SK-N-SH (cell line): Measurements from ENCODE around the gene CDK9. TPM values are rescaled to one million over a fixed set of nuclear protein-coding genes. Genes with fewer than 3 reads are reported as not detected.

Experiments
- CTCF ChIA-PET: fragments of 300-600, 350-600 bp; formaldehyde crosslinking; extraction: SDS; loops from one replicate; lab custom pipeline; 2021; lab: Yijun Ruan, JAX
- POLR2A ChIA-PET: fragments of 350-600 bp; sonication (Branson Sonifier 250); formaldehyde crosslinking; extraction: SDS; loops from one replicate; lab custom pipeline; 2020; ENCODE audit warnings: antibody characterized with exemption, inconsistent platforms; lab: Yijun Ruan, JAX
- DNase-seq: peaks from one replicate; pipeline ENCODE4 v3.0.0; 2012
- H2AFZ ChIP-seq: fragments of 200-600 bp; sonication (generic); 2 replicates; pipeline ENCODE4 v1.8.1; 2016; ENCODE audit warnings: antibody characterized with exemption, mild to moderate bottlenecking, low read depth
- H3F3A ChIP-seq: fragments of 200-600 bp; sonication (generic); replicated peaks from 2 replicates; pipeline ENCODE3; 2016; ENCODE audit warnings: antibody characterized with exemption, mild to moderate bottlenecking; ENCODE audit not compliant: insufficient read depth
- H3K27ac ChIP-seq, 2 experiments: fragments of 200-500 bp in 1 of 2; fragments of 200-600 bp in 1 of 2; sonication (Bioruptor generic) in 1 of 2; sonication (generic), shearing (Covaris generic) in 1 of 2; 2 replicates each; pipeline versions ENCODE4 v1.5.1 to v1.6.1; 2014 to 2016; ENCODE audit warnings: low read depth in 2 of 2, inconsistent platforms in 1 of 2, low read length in 1 of 2, mild to moderate bottlenecking in 1 of 2, mixed read lengths in 1 of 2
- H3K27me3 ChIP-seq: fragments of 200-600 bp; sonication (generic), shearing (Covaris generic); 2 replicates; pipeline ENCODE4 v1.6.1; 2016; ENCODE audit warnings: mixed run types; ENCODE audit not compliant: insufficient read depth
- H3K36me3 ChIP-seq, 2 experiments: fragments of 200-500 bp in 1 of 2; fragments of 200-600 bp in 1 of 2; sonication (Bioruptor generic) in 1 of 2; sonication (generic) in 1 of 2; replicated peaks in 1 of 2; 2 replicates each; pipeline versions ENCODE3 to v1.5.1; 2014 to 2016; ENCODE audit warnings: low read length in 1 of 2, mild to moderate bottlenecking in 1 of 2; ENCODE audit not compliant: insufficient read depth in 2 of 2, control insufficient read depth in 1 of 2
- H3K4me1 ChIP-seq, 2 experiments: fragments of 200-500 bp in 1 of 2; fragments of 200-600 bp in 1 of 2; sonication (Bioruptor generic) in 1 of 2; sonication (generic), shearing (Covaris generic) in 1 of 2; 2 replicates each; pipeline versions ENCODE4 v1.5.1 to v1.6.1; 2014 to 2016; ENCODE audit warnings: low read depth in 1 of 2, low read length in 1 of 2, mixed run types in 1 of 2; ENCODE audit not compliant: insufficient read depth in 2 of 2, control insufficient read depth in 1 of 2
- H3K4me2 ChIP-seq: fragments of 200-600 bp; sonication (generic), shearing (Covaris generic); 2 replicates; pipeline ENCODE4 v1.6.1; 2017; ENCODE audit warnings: mixed run types
- H3K4me3 ChIP-seq, 2 experiments: fragments of 200-500 bp in 1 of 2; fragments of 200-600 bp in 1 of 2; sonication (Bioruptor generic) in 1 of 2; sonication (generic), shearing (Covaris generic) in 1 of 2; 2 replicates each; pipeline versions ENCODE4 v1.5.1 to v1.8.1; 2014 to 2016; ENCODE audit warnings: low read depth in 2 of 2, inconsistent platforms in 1 of 2, low read length in 1 of 2, mild to moderate bottlenecking in 1 of 2, mixed read lengths in 1 of 2, moderate library complexity in 1 of 2
- H3K79me2 ChIP-seq: fragments of 200-600 bp; sonication (generic); 2 replicates; pipeline ENCODE4 v1.8.1; 2017; ENCODE audit warnings: mild to moderate bottlenecking; ENCODE audit not compliant: insufficient read depth
- H3K9ac ChIP-seq: fragments of 200-600 bp; sonication (generic); 2 replicates; pipeline ENCODE4 v1.6.1; 2017; ENCODE audit warnings: mixed run types
- H3K9me2 ChIP-seq: fragments of 200-600 bp; sonication (generic); 2 replicates; pipeline ENCODE4 v1.6.1; 2017; ENCODE audit warnings: mixed run types
- H3K9me3 ChIP-seq: fragments of 200-600 bp; sonication (generic); 2 replicates; pipeline ENCODE4 v1.6.1; 2017; ENCODE audit warnings: mixed run types, mild to moderate bottlenecking, moderate library complexity
- H4K20me1 ChIP-seq: fragments of 200-600 bp; sonication (generic); 2 replicates; pipeline ENCODE4 v1.6.1; 2017; ENCODE audit warnings: mild to moderate bottlenecking, mixed run types; ENCODE audit not compliant: insufficient read depth
- EZH2phosphoT487 ChIP-seq: fragments of 200-600 bp; sonication (generic); IDR thresholded peaks from 2 replicates; pipeline ENCODE4 v1.6.1; 2017; ENCODE audit warnings: low read depth, mixed run types, mild to moderate bottlenecking, antibody characterized with exemption, moderate library complexity, borderline replicate concordance
- FOXJ3 ChIP-seq: sonication (generic); formaldehyde crosslinking; IDR thresholded peaks from 2 replicates; pipeline ENCODE4 v1.5.1; 2020; ENCODE audit warnings: mild to moderate bottlenecking, missing genetic modification reagents
- GATA2 ChIP-seq: sonication (generic); formaldehyde crosslinking; IDR thresholded peaks from 2 replicates; pipeline ENCODE4 v1.5.0; 2020; ENCODE audit warnings: mild to moderate bottlenecking, missing genetic modification reagents
- PBX3 ChIP-seq: IDR thresholded peaks from 2 replicates; pipeline ENCODE4; 2012
- POLR2AphosphoS5 ChIP-seq: IDR thresholded peaks from 2 replicates; pipeline ENCODE4 v1.6.1; 2012; ENCODE audit warnings: low read depth, low read length
- RAD21 ChIP-seq: IDR thresholded peaks from 2 replicates; pipeline ENCODE4 v1.6.1; 2012; ENCODE audit warnings: mild to moderate bottlenecking, low read length
- RCOR1 ChIP-seq: fragments of 150-350 bp; IDR thresholded peaks from 2 replicates; pipeline ENCODE4 v1.6.1; 2017; ENCODE audit warnings: antibody characterized with exemption, low read length
- REST ChIP-seq: IDR thresholded peaks from 2 replicates; pipeline ENCODE4 v1.6.1; 2012; ENCODE audit warnings: mild to moderate bottlenecking, low read depth, low read length, moderate library complexity
- SIN3A ChIP-seq: IDR thresholded peaks from 2 replicates; pipeline ENCODE4 v1.6.1; 2012; ENCODE audit warnings: low read depth, mild to moderate bottlenecking, low read length, moderate library complexity, borderline replicate concordance
- USF1 ChIP-seq: IDR thresholded peaks from 2 replicates; pipeline ENCODE4 v1.4.0; 2012; ENCODE audit warnings: low read depth, borderline replicate concordance
- YY1 ChIP-seq: IDR thresholded peaks from 2 replicates; pipeline ENCODE4 v1.4.0; 2012; ENCODE audit warnings: low read depth, mild to moderate bottlenecking
- WGBS: methylation state at CpG from one replicate; pipeline ENCODE4 v1.1.6; 2017; ENCODE audit warnings: low lambda C conversion rate; 5-methylcytosine and 5-hydroxymethylcytosine counted together
- polyA plus RNA-seq, 3 experiments: library from polyadenylated mRNA; depleted of rRNA; stranded (reverse); fragments of >200 nt; gene quantifications; 2 replicates each; pipeline ENCODE4 v1.2.3, GENCODE V29; 2012
- TF ChIP-seq, protein P1 (sequence below): IDR thresholded peaks from 2 replicates; pipeline ENCODE4 v1.4.0; 2012; ENCODE audit warnings: low read depth, borderline replicate concordance
- TF ChIP-seq, protein P2 (sequence below): fragments of 150-350 bp; IDR thresholded peaks from 2 replicates; pipeline ENCODE4 v1.6.1; 2017; ENCODE audit warnings: antibody characterized with exemption, low read length, low read depth, borderline replicate concordance

CDK9 gene
- polyA plus RNA-seq, 1 of the 3 experiments (the other 2 are of a cell fraction): 82.7 TPM

- TF ChIP-seq REST (no peak), EZH2phosphoT487 (no peak), SIN3A (no peak)
- TF ChIP-seq, protein P1, sequence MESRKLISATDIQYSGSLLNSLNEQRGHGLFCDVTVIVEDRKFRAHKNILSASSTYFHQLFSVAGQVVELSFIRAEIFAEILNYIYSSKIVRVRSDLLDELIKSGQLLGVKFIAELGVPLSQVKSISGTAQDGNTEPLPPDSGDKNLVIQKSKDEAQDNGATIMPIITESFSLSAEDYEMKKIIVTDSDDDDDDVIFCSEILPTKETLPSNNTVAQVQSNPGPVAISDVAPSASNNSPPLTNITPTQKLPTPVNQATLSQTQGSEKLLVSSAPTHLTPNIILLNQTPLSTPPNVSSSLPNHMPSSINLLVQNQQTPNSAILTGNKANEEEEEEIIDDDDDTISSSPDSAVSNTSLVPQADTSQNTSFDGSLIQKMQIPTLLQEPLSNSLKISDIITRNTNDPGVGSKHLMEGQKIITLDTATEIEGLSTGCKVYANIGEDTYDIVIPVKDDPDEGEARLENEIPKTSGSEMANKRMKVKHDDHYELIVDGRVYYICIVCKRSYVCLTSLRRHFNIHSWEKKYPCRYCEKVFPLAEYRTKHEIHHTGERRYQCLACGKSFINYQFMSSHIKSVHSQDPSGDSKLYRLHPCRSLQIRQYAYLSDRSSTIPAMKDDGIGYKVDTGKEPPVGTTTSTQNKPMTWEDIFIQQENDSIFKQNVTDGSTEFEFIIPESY: no peak
These were observed 46.1 kb upstream of the CDK9 start (continued) for GRCh38 chr9:127739614-127740330.

DNA sequence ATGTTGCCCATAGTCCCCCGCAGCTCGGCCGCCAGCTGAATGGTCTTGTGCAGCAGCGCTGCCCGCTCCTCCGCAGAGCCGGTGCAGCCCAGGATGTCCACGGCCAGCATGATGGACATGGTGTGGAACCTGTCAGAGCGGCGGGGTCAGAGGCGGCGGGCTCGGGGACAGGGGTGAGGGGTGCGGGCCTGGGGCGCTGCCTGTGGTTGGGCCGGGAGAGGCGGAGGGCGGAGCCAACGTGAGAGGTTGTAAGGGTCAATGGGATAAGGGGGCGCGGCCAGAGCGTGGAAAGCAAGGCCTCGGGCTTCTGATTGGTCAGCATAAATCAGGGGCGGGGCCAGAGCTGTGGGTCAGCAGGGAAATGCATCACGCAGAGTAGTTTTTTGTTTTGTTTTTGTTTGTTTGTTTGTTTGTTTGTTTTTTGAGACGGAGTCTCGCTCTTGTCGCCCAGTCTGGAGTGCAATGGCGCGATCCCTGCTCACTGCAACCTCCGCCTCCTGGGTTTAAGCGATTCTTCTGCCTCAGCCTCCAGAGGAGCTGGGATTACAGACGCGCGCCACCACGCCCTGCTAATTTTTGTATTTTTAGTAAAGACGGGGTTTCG, 43.9 kb upstream of the CDK9 start:
- no peak overlapping the region for H3K4me2 ChIP-seq
- no peaks in the 10 kb centered on the region for H4K20me1 ChIP-seq
- 89% methylated on average over 38 of the region's 38 CpGs for WGBS
- no peak overlapping the region for H3K27ac ChIP-seq
- DNase-seq: peak; percentile 78
- H2AFZ ChIP-seq: no peak overlapping the region
- CTCF ChIA-PET: interaction anchor here (0.7 to 6.4 kb wide), 11 partner anchors 13 to 1878 kb away, joined by 3 to 34 read pairs (median 4); partner anchors contain the start of genes CDK9 and PTRH1
- no peak overlapping the region for H3K9ac ChIP-seq
- H3K36me3 ChIP-seq: no peaks in the 10 kb centered on the region
- no peak overlapping the region for H3K4me3 ChIP-seq
- H3F3A ChIP-seq: no peaks in the 10 kb centered on the region
- H3K79me2 ChIP-seq: no peaks in the 10 kb centered on the region
- POLR2A ChIA-PET: no interaction called here
- no peaks in the 10 kb centered on the region for H3K9me2 ChIP-seq
- H3K4me1 ChIP-seq: no peaks in the 10 kb centered on the region; a peak in 1 of 4 replicates
- TF ChIP-seq, protein P2, sequence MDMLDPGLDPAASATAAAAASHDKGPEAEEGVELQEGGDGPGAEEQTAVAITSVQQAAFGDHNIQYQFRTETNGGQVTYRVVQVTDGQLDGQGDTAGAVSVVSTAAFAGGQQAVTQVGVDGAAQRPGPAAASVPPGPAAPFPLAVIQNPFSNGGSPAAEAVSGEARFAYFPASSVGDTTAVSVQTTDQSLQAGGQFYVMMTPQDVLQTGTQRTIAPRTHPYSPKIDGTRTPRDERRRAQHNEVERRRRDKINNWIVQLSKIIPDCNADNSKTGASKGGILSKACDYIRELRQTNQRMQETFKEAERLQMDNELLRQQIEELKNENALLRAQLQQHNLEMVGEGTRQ: no peak
- TF ChIP-seq PBX3 (no peak), GATA2 (no peak), YY1 (no peak), RAD21 (no peak), USF1 (no peak), RCOR1 (no peak), FOXJ3 (CRISPR knock-in tag) (no peak), POLR2AphosphoS5 (no peak)
- TF ChIP-seq, protein P1: no peak
- TF ChIP-seq, all 33 proteins: peak for 0
- no peaks in the 10 kb centered on the region for H3K27me3 ChIP-seq
- H3K9me3 ChIP-seq: no peaks in the 10 kb centered on the region
